ENCODE data around the gene WDR74. TPM values are rescaled to one million over a fixed set of nuclear protein-coding genes. Genes with fewer than 3 reads are reported as not detected.
"Not testable (repeated sequence)": the region's sequence is repeated elsewhere in the genome, so short reads cannot be mapped to it uniquely, and the experiment has no call there.

Gene WDR74
- total RNA-seq, 2 experiments from 2014 or later = 66.0 to 66.9 TPM

GRCh38 chr11:62851807-62852522 lies 12.6 kb upstream of the WDR74 start:
- DNase-seq = no peak
- Mint-ChIP-seq H3K27me3 (ENCODE audit: low read depth) (peaks cover 2% of the 10 kb centered on the region), H3K4me3 (peak overlapping the region; percentile 15), H3K9me3 (ENCODE audit: insufficient read depth) (no peaks in the 10 kb centered on the region), H3K36me3 (ENCODE audit: low read depth) (peaks cover 48% of the 10 kb centered on the region), H3K4me1 (ENCODE audit: low read depth) (peaks cover 42% of the 10 kb centered on the region), H3K27ac (peak overlapping the region; percentile 62)
- ChIA-PET CTCF (interaction anchor here (0.7 to 2.0 kb wide), 3 partner anchors 11 to 30 kb away, joined by 3 to 5 read pairs (median 3); no protein-coding TSS in a partner anchor), POLR2A (interaction anchor here (0.5 to 10.5 kb wide), 4 partner anchors 8 to 718 kb away, joined by 3 to 507 read pairs (median 54); partner anchors contain the start of genes SLC3A2 and WDR74)
- no peak for ATAC-seq

GRCh38 chr11:62850911-62851806 lies 11.8 kb upstream of the WDR74 start:
- DNase-seq = no peak
- H3K9me3 Mint-ChIP-seq (ENCODE audit: insufficient read depth) = no peaks in the 10 kb centered on the region
- H3K36me3 Mint-ChIP-seq (ENCODE audit: low read depth) = peaks cover 48% of the 10 kb centered on the region

GRCh38 chr11:62847767-62848314 lies 8.5 kb upstream of the WDR74 start:
- DNase-seq (no peak), ATAC-seq (no peak)
- H3K9me3 Mint-ChIP-seq (ENCODE audit: insufficient read depth) = no peaks in the 10 kb centered on the region
- H3K4me1 Mint-ChIP-seq (ENCODE audit: low read depth) = peaks cover 22% of the 10 kb centered on the region
- peaks cover 17% of the 10 kb centered on the region for H3K36me3 Mint-ChIP-seq (ENCODE audit: low read depth)
- no peak overlapping the region for H3K27ac Mint-ChIP-seq
- no peak overlapping the region for H3K4me3 Mint-ChIP-seq
- H3K27me3 Mint-ChIP-seq (ENCODE audit: low read depth) = peaks cover 3% of the 10 kb centered on the region
- ChIA-PET POLR2A (interaction anchor here (9.7 to 10.5 kb wide), 2 partner anchors 4 to 5 kb away, joined by 507 read pairs; partner anchors contain the start of gene WDR74), CTCF (no interaction called here)

More at GRCh38 chr11:62850911-62851806, 11.8 kb upstream of the WDR74 start:
- ATAC-seq = no peak
- Mint-ChIP-seq H3K4me3 (peak overlapping the region; percentile 15), H3K27me3 (ENCODE audit: low read depth) (peaks cover 3% of the 10 kb centered on the region), H3K4me1 (ENCODE audit: low read depth) (peaks cover 36% of the 10 kb centered on the region), H3K27ac (peak overlapping the region; percentile 62)
- POLR2A ChIA-PET = interaction anchor here (0.6 to 10.5 kb wide), 5 partner anchors 8 to 83 kb away, joined by 3 to 507 read pairs (median 5); partner anchors contain the start of genes SLC3A2 and WDR74
- CTCF ChIA-PET = interaction anchor here (2.0 kb wide), 1 partner anchor 30 kb away, joined by 5 read pairs; no protein-coding TSS in a partner anchor

- peaks cover under 1% of the 10 kb centered on the region for H3K36me3 Mint-ChIP-seq (ENCODE audit: low read depth)
- ChIA-PET POLR2A (interaction anchor here (0.6 to 9.7 kb wide), 2 partner anchors 7 to 205 kb away, joined by 4 to 507 read pairs; no protein-coding TSS in a partner anchor), CTCF (interaction anchor here (1.6 kb wide), 1 partner anchor 60 kb away, joined by 3 read pairs; no protein-coding TSS in a partner anchor)
- peaks cover 8% of the 10 kb centered on the region for H3K4me1 Mint-ChIP-seq (ENCODE audit: low read depth)
- ATAC-seq = no peak
- H3K9me3 Mint-ChIP-seq (ENCODE audit: insufficient read depth) = no peaks in the 10 kb centered on the region
- no peak for DNase-seq
- H3K27ac Mint-ChIP-seq = no peak overlapping the region
- no peak overlapping the region for H3K4me3 Mint-ChIP-seq
- H3K27me3 Mint-ChIP-seq (ENCODE audit: low read depth) = peaks cover 3% of the 10 kb centered on the region
Observed at GRCh38 chr11:62846177-62846576, 6.8 kb upstream of the WDR74 start.

- POLR2A ChIA-PET = interaction anchor here (9.7 kb wide), 1 partner anchor 9 kb away, joined by 507 read pairs; no protein-coding TSS in a partner anchor
- Mint-ChIP-seq H3K27ac (no peak overlapping the region), H3K36me3 (ENCODE audit: low read depth) (peaks cover 6% of the 10 kb centered on the region), H3K4me3 (no peak overlapping the region), H3K27me3 (ENCODE audit: low read depth) (peaks cover 3% of the 10 kb centered on the region), H3K9me3 (ENCODE audit: insufficient read depth) (no peaks in the 10 kb centered on the region), H3K4me1 (ENCODE audit: low read depth) (peaks cover 9% of the 10 kb centered on the region)
- CTCF ChIA-PET = interaction anchor here (0.7 kb wide), 1 partner anchor 163 kb away, joined by 3 read pairs; no protein-coding TSS in a partner anchor
- DNase-seq = no peak
- ATAC-seq = no peak
Observed at GRCh38 chr11:62844154-62844553, 4.8 kb upstream of the WDR74 start.

- Mint-ChIP-seq H3K4me3 (no peak overlapping the region), H3K27ac (no peak overlapping the region), H3K9me3 (ENCODE audit: insufficient read depth) (no peaks in the 10 kb centered on the region), H3K36me3 (ENCODE audit: low read depth) (peaks cover 9% of the 10 kb centered on the region), H3K4me1 (ENCODE audit: low read depth) (peaks cover 13% of the 10 kb centered on the region), H3K27me3 (ENCODE audit: low read depth) (peaks cover 3% of the 10 kb centered on the region)
- ATAC-seq (no peak), DNase-seq (no peak)
- ChIA-PET POLR2A (interaction anchor here (0.5 to 9.7 kb wide), 4 partner anchors 10 to 431 kb away, joined by 3 to 507 read pairs (median 9); partner anchors contain the start of genes HNRNPUL2 and SLC3A2), CTCF (interaction anchor here (1.5 kb wide), 1 partner anchor 11 kb away, joined by 11 read pairs; no protein-coding TSS in a partner anchor)
Observed at GRCh38 chr11:62843466-62843865, 4.1 kb upstream of the WDR74 start.

- H3K4me1 Mint-ChIP-seq (ENCODE audit: low read depth) = peaks cover 14% of the 10 kb centered on the region
- not testable (repeated sequence) for DNase-seq; H3K27ac Mint-ChIP-seq; ATAC-seq; H3K36me3 Mint-ChIP-seq (ENCODE audit: low read depth); H3K9me3 Mint-ChIP-seq (ENCODE audit: insufficient read depth); H3K27me3 Mint-ChIP-seq (ENCODE audit: low read depth); H3K4me3 Mint-ChIP-seq
- ChIA-PET CTCF (interaction anchor here (0.7 to 1.5 kb wide), 2 partner anchors 11 to 56 kb away, joined by 3 to 11 read pairs; no protein-coding TSS in a partner anchor), POLR2A (interaction anchor here (0.5 to 9.7 kb wide), 5 partner anchors 10 to 430 kb away, joined by 3 to 507 read pairs (median 6); partner anchors contain the start of genes HNRNPUL2 and SLC3A2)
Observed at GRCh38 chr11:62842891-62843290, 3.5 kb upstream of the WDR74 start.

- peaks cover 14% of the 10 kb centered on the region for H3K36me3 Mint-ChIP-seq (ENCODE audit: low read depth)
- H3K27me3 Mint-ChIP-seq (ENCODE audit: low read depth) = peaks cover 3% of the 10 kb centered on the region
- H3K9me3 Mint-ChIP-seq (ENCODE audit: insufficient read depth) = no peaks in the 10 kb centered on the region
- ATAC-seq (no peak), DNase-seq (peak; percentile 56)
- POLR2A ChIA-PET = interaction anchor here (0.6 to 9.7 kb wide), 45 partner anchors 10 to 1343 kb away, joined by 3 to 507 read pairs (median 12); partner anchors contain the start of genes B3GAT3, BSCL2, C11orf98 and CSKMT
- CTCF ChIA-PET = interaction anchor here (0.7 to 3.4 kb wide), 3 partner anchors 12 to 56 kb away, joined by 3 to 30 read pairs (median 11); partner anchors contain the start of gene TMEM179B
- H3K4me3 Mint-ChIP-seq = no peak overlapping the region
- peaks cover 19% of the 10 kb centered on the region for H3K4me1 Mint-ChIP-seq (ENCODE audit: low read depth)
- H3K27ac Mint-ChIP-seq = no peak overlapping the region
Observed at GRCh38 chr11:62842171-62842741, 2.9 kb upstream of the WDR74 start.

- POLR2A ChIA-PET = interaction anchor here (0.6 to 9.7 kb wide), 92 partner anchors 9 to 1904 kb away, joined by 3 to 507 read pairs (median 5); partner anchors contain the start of genes B3GAT3, BSCL2, C11orf98 and CSKMT
- Mint-ChIP-seq H3K4me3 (no peak overlapping the region), H3K9me3 (ENCODE audit: insufficient read depth) (no peaks in the 10 kb centered on the region), H3K27ac (no peak overlapping the region), H3K36me3 (ENCODE audit: low read depth) (peaks cover 14% of the 10 kb centered on the region), H3K27me3 (ENCODE audit: low read depth) (no peaks in the 10 kb centered on the region), H3K4me1 (ENCODE audit: low read depth) (peaks cover 20% of the 10 kb centered on the region)
- DNase-seq (peak; percentile 92), ATAC-seq (peak; percentile 74)
- CTCF ChIA-PET = interaction anchor here (0.8 to 3.4 kb wide), 7 partner anchors 10 to 55 kb away, joined by 3 to 30 read pairs (median 4); partner anchors contain the start of genes STX5 and TMEM179B
Observed at GRCh38 chr11:62841361-62842170, 2.2 kb upstream of the WDR74 start.

Data from activated CD8-positive, alpha-beta T cell treated with anti-CD3 and anti-CD28 coated beads, Interleukin-2, amount 10 ng/mL, durations not matched to agents 7 days and 5 days (primary cell).